Eye (tissue), 1 donor: Measurements from ENCODE around the gene JAK3.
"Not testable (repeated sequence)": the region's sequence is repeated elsewhere in the genome, so short reads cannot be mapped to it uniquely, and the experiment has no call there.

Source experiments
- DNase-seq: peaks from one replicate; pipeline ENCODE4 v3.0.0-alpha.2; 2015

Gene JAK3

DNA sequence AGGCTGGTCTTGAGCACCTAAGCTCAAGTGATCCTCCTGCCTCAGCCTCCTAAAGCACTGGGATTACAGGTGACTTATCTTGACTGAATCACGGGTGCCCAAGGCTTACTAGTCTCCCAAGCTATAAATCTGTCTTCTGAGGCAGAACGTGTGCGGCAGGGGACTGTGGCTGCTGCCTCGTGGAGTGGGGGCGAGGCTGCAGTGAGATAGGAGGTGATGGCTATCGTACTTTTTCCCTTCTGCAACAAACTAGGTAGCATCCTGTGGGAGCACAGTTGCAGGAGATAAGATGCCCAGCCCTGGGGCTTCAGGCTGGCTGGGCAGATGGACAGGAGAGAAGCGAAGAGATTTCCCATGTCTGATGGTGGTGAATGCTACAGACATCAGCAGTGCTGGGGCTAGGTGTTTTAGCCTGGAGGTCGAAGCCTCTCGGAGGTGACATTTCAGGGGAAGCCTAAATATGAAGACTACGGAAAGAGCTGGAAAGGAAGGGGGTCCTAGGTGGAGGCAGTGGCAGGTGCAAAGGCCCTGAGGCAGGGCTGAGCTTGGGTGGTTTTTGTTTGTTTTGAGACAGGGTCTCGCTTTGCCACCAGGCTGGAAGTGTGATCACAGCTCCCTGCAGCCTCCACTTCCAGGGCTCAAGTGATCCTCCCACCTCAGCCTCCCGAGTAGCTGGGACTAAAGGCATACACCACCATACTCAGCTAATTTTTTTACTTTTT lies 45.5 kb downstream of the JAK3 start:
- no peak for DNase-seq

- DNase-seq = not testable (repeated sequence)
Observed at GRCh38 chr19:17798599-17798998, 49.2 kb downstream of the JAK3 start.

GRCh38 chr19:17797424-17798201 lies 50.2 kb downstream of the JAK3 start:
- no peak for DNase-seq

- DNase-seq = no peak
Observed at GRCh38 chr19:17796838-17797423, 50.9 kb downstream of the JAK3 start.

DNA sequence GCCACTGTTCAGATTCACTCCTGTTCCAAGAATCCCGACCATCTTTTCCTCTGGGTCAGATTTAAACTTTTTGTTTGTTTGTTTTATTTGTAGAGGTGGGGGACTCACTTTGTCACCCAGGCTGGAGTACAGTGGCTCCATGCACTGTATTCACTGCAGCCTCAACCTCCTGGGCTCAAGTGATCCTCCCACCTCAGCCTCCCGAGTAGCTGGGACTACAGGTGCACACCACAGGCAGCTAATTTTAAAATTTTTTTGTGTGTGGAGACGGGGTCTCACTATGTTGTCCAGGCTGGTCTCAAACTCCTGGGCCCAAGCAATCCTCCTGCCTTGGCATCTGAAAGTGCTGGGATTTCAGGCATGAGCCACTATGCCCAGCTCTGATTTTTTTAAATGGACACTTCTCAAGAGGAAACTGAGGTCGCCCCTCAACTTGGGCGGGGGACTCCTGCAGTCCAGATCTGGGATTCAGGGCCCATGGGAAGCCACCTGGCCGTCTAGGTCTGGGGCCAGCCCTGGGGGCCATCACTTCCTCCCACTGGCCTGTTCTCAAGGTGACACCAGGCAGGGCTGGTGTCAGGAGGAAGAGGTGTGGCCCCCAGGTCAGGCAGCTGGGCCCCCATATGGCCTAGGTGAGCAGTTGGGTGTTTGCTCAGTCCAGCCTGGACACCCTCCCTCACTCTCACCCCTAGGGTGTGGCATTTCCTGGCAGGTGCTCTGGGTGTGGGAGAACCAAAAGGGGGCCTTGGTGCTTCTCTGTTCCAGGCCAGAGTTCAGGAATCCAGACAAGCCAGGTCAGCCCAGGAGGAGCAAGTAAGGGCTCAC lies 51.6 kb downstream of the JAK3 start:
- no peak for DNase-seq

- no peak for DNase-seq
Observed at GRCh38 chr19:17795495-17795856, 52.3 kb downstream of the JAK3 start.

DNA sequence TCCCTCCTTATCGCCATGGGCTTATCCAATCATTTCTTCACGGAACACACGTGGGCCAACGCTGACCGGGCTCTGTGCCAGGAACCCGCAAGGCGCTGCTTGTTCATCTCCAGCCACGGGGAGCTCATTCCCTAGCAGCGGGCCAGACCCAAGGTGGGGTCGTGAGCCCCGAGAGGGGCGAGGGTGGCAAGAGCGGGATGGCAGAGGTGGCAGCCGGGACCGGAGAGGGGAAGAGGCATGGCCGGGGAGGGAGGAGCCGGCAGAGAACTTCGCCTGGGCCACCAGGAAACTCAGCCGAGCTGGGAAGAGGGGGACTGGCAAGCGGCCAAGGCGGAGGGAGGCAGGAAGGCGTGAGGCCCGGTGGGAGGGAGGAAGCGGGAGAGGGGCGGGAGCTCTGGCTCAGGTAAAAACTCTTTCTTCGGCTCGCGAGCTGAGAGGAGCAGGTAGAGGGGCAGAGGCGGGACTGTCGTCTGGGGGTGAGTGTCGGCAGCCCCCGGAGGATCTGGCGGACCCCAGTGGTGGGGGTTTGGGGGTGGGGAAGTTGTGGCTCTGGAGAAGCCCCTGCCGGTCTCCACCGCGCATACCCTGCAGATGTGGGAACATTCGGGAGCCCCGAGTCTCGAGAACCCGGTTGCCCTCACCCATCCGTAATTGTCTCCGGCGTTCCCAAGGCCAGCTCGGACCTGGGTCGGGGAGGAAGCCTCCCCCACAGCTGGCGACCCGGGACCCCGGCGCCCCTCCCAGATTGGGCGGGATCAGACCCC lies 52.9 kb downstream of the JAK3 start, which contains the start of gene B3GNT3:
Gene B3GNT3, plus strand, starts transcription at position 408 of the 764 bp plus-strand sequence. CDS start 12,670 bp downstream, outside the sequence.
- DNase-seq = peak; percentile 19

GRCh38 chr19:17794412-17794730 lies 53.4 kb downstream of the JAK3 start:
- DNase-seq = no peak

- no peak for DNase-seq
Observed at GRCh38 chr19:17790059-17790780, 57.6 kb downstream of the JAK3 start.

DNA sequence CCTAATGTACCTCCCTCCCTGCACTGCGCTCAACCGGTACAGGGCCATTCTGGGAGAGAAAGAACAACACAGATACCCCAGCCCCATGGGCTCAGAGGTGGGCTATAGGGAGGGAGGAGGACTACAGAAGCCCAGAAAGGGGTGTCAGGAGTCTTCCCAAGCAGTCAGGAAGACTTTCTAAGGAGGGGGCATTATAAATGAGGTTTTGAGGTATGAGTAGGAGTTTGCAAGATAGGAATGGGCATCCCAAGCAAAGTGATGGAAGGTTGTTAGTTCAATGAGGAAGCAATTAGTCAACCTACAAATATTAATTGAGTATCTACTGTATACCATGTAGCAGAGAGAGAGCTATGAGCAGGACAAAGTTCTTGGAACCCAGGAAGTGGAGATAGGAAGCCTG lies 59.1 kb downstream of the JAK3 start:
- no peak for DNase-seq

DNA sequence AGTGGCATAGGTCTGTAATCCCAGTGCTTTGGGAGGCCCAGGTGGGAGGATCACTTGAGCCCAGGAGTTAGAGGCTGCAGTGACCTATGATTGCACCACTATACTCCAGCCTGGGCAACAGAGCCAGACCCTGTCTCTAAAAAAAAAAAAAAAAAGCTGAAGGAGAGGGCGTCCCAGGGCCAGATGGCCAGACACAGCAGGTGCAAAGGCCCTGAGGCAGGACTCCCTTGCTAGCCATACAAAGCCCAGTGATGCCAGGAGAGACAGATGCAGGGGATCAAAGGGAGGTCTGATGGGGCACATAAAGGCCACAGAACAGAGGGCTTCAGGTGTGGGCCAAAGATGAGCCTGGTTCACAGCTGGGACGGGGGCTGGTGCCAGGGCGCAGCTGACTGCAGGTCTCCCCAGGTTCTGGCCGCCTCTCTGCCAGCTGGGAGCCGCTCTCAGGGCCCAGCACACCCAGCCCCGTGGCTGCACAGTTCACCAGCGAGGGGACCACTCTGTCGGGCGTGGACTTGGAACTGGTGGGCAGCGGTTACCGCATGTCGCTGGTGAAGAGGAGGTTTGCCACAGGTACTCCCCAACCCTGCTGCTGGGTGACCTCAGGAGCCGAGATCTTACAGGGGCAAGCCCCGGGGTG lies 60.4 kb downstream of the JAK3 start:
- no peak for DNase-seq

- peak; percentile 88 for DNase-seq
Observed at GRCh38 chr19:17784201-17785008, 63.4 kb downstream of the JAK3 start.

GRCh38 chr19:17783721-17784120 lies 64.1 kb downstream of the JAK3 start:
- DNase-seq = not testable (repeated sequence)

DNA sequence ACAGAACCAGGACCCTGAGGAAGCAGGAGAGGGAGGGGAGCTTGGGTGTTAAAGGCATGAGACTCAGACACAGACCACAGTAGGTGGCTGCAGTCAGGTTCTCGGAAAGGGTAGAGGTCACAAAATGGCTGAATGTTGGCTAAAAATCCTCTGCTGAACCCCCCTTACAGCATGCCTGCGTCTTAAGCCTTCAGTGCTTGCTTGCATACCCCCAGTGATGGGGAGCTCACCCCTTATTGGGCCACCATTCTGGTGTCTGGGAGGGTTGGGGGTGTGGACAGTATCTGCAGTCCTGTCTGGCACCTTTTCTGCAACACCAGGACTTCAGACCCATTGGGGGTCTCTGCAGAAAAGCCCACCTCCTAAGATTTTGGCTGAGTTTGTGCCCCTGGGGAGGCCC lies 67.0 kb downstream of the JAK3 start:
- DNase-seq = no peak

GRCh38 chr19:17778968-17779929 lies 68.5 kb downstream of the JAK3 start:
- DNase-seq = peak; percentile 79

GRCh38 chr19:17778251-17778967 lies 69.4 kb downstream of the JAK3 start:
- DNase-seq = peak; percentile 35

DNA sequence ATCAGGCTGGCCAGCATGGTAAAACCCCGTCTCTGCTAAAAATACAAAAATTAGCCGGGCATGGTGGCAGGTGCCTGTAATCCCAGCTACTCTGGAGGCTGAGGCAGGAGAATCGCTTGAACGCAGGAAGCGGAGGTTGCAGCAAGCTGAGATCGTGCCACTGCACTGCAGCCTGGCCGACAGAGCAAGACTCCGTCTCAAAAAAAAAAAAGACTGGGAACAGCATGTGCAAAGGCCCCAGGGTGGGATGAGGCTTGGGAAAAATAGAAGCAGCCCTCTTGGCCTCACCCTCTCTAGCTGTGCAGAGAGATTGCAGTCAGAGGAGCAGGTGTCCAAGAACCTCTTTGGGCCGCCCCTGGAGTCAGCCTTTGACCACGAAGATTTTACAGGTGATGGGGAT lies 69.9 kb downstream of the JAK3 start:
- not testable (repeated sequence) for DNase-seq
